SKM-1 (cell line): Measurements from ENCODE around the gene DNAH2.

Source experiments
- DNase-seq: peaks from one replicate; lab custom pipeline; 2025; ENCODE audit not compliant: unreplicated experiment; lab: John Stamatoyannopoulos, UW

DNAH2 gene

GRCh38 chr17:7838090-7839075 is 120.8 kb downstream of the DNAH2 start:
- peak; percentile 35 for DNase-seq

DNA sequence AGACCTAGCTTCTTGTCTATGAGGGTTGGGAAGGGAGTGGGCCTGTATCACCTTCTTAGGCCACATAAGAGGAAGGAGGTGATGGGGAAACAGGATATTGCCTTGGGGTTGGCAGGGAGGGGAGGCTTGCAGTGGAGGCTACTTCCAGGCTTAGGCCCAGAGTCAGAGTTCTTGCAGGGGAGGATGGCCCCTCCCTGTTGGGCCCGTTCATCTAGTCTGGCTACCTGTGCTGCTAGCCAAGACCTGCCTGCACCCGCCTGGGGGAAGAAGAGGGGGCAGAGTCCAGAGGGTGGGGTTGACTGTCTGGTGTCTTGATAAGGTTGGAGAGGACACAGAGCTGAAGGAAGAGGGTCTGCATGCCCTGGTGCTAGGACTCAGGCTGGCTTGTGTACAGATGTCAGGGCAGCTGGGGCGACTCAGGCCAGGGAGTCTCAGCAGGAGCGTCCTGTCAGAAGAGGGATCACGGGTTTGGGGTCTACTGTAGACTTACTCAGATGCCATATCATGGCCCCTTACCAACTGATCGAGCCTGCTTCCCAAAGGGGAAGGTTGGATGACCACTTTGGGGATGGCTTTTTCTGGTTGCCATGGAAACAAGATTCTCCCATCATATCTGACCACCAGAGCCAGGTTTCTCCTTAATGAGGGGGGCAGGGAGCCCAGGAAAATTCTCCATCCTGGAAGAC is 121.8 kb downstream of the DNAH2 start:
- DNase-seq: peak; percentile 39

GRCh38 chr17:7839876-7840261 is 122.3 kb downstream of the DNAH2 start:
- DNase-seq: no peak

DNA sequence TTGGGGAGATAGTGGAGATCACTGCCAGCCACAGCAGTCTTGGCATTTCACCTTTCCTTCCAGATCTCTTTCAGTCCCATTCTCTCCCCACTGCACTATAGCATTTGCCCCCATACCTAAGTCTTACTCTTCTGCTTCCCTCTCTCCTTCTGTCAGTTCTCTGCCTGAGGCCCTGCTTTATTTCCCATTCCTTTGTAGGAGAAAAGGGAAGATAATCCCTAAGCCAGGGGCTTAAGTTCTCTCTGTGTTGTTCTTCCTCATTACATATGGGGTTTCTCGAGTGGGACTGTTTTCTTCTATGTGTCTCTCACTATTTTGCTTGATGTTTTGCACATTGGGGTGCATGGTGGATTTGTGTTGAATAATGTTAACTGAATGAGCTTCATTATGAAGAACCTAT is 122.9 kb downstream of the DNAH2 start:
- no peak for DNase-seq

GRCh38 chr17:7840875-7841274 is 123.3 kb downstream of the DNAH2 start:
- DNase-seq: no peak

DNA sequence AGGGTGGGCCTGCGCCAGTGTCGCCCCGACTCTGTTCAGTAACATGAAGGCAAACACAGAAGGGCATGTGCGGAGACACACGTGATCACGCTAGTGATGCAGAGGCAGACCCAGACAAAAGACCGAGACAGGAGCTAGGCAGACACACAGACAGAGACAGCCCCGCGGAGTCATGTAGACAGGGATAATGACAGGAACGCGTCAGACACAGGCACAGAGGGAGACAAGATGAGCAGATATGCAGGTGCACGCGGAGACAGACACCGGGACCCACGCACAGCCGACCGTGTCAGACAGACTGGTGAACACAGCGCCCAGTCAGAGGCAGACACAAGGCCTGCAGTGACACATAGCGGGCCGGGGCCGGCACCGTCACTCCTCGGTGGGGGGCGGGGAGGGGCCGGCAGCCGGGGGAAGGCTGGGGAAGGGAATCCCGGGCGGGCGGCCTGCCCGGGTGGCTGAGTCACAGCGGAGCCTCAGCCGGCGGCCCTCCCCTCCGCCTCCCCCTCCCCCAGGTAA is 123.9 kb downstream of the DNAH2 start:
- DNase-seq: no peak

DNA sequence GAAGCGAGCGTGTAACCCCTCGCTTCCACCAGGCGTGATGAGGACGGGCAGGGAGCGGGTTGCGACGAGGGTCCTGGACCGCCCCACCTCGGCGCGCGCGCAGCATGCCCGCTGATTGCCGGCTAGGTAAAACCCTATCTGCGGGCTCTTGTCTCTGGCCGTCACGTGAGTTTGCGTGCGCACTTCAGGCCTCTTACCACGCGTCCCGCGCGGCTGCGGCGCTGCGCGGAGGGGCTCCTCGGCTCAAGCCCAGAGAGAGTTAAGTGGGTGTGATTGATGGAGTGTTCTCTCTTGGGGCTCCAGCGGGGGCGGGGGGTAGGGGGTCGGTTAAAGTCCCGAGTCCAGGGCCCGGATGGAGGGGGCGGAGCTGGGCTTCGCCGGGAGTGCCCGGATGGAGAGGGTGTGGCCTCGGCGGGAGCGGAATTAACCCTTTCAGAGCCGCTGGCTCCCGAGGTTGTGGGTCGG is 124.4 kb downstream of the DNAH2 start:
- DNase-seq: no peak

DNA sequence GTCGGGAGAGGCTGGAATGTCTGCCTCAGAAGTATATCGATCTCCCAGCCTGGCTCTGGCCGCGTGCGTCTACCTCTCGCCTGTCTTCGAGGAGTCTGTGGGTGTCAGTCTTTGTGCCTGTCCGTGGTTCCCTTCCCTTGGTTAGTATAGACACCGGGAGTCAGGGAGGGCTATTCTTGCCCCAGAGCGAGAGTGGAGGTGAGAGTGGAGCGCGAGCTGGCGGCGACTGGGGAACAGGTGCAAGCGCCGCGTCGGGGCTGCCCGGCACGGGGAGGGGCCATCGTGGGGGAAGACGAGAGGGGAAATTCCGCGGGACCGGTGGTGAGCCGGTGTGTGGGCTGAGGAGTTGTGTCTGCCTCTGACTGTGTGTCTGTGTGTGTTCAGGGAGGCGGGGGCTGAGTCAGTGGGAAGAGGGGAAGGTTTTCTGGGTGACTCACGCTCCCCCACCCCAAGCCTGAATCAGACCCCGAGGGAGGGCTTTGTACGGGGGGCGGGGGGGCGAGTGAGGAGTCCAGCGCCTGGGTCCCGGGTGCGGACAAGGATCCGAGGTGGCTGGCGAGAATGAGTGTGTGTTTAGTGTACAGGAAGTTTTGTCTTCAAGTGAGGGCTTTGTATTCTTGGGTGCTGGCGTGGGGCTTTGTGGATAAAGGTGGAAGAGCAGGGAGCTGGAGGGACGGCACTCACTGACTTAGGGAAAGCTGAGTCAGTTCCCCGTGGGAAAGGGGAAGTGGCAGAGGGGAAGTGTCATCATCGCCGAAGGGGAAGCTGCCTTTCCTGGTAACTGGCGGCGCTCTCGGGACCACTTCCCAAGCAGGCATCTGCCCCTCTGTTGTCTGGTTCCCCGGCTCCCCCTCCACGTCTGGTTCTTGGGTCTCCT is 125.1 kb downstream of the DNAH2 start:
- DNase-seq: peak; percentile 42

DNA sequence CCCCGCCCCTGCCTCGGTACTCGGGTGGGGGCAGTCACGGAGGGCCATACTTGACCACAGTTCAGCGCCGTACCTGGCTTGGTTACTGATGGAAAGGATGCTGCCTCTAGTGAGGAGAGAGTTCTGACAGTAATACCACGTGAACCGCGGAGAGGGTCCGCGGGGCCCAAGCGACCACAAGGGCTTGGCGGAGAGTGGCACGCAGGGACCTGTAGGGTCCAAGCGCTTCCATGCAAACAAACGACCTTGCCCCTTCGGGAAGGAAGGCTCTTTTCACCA is 125.7 kb downstream of the DNAH2 start:
- DNase-seq: no peak

DNA sequence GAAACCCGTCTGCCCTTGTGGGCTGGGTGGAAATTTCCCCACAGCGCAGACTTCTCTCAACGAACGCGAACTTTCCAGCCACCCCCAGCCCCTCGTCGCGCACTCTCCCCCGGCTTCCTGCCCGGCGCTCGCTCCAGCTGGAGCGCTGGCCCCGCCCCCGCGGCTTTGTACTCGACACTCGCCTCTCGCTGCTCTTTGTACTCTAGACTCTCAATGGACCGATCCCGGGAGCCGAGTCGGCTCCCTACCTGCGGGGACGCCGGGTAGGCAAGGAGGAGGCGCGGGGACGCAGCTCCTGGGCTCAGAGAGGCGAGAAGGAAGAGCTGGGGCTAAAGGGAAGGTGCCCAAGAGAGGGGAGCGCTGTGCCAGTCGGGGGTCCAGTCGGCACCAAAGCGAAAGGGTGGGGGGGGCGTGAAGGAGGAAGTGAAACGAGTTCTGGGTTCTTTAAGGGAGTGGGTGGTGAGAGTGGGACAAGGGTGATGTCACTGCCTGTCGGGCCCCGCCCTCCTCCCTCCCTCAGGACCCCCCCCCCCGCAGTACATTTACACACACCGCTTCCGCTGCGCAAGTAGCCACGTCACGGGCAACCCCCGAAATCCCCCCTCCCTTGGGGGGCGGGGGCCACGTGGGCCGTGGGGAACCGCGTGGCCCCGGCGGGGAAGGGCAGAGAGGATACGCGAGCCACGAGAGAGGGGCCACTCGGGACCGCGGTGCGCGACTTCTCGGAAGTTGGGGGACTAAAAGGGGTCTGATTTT is 126.2 kb downstream of the DNAH2 start:
- no peak for DNase-seq

GRCh38 chr17:7844292-7845154 is 127.0 kb downstream of the DNAH2 start:
- peak; percentile 72 for DNase-seq

DNA sequence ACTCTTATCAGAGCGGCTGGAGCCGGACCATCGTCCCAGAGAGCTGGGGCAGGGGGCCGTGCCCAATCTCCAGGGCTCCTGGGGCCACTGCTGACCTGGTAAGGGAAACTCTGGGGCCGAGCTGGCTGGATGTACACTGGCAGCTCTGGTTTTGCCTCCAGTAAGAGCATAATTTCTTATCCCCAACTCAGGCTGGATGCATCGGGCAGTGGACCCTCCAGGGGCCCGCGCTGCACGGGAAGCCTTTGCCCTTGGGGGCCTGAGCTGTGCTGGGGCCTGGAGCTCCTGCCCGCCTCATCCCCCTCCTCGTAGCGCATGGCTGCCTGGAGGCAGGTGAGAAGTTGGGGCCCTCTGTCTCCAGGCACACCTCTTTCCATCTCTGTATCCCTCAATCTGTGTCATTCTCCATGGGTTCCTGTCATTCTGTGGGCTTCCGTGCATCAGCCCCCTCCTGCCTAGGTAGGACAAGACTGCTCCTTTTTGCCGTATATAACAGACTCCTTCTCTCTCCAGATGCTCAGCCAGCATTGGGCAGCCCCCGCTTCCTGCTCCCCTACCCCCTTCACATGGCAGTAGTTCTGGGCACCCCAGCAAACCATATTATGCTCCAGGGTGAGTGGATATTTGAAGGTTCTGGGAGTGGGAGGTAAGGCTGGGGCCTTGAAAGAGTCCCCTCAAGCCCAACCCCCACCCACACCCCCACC is 128.0 kb downstream of the DNAH2 start:
- DNase-seq: no peak

DNA sequence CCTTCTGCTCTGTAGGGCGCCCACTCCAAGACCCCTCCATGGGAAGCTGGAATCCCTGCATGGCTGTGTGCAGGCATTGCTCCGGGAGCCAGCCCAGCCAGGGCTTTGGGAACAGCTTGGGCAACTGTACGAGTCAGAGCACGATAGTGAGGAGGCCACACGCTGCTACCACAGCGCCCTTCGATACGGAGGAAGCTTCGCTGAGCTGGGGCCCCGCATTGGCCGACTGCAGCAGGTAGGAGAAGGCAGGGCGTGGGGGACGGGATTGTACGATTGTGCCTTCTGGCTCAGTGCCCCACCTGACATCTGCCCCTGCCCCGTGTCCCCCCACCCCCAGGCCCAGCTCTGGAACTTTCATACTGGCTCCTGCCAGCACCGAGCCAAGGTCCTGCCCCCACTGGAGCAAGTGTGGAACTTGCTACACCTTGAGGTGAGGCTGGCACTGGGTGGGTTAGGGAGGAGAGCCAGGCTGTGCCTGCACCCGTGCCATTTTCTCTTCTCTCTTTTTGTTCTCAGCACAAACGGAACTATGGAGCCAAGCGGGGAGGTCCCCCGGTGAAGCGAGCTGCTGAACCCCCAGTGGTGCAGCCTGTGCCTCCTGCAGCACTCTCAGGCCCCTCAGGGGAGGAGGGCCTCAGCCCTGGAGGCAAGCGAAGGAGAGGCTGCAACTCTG is 128.7 kb downstream of the DNAH2 start:
- DNase-seq: no peak

DNA sequence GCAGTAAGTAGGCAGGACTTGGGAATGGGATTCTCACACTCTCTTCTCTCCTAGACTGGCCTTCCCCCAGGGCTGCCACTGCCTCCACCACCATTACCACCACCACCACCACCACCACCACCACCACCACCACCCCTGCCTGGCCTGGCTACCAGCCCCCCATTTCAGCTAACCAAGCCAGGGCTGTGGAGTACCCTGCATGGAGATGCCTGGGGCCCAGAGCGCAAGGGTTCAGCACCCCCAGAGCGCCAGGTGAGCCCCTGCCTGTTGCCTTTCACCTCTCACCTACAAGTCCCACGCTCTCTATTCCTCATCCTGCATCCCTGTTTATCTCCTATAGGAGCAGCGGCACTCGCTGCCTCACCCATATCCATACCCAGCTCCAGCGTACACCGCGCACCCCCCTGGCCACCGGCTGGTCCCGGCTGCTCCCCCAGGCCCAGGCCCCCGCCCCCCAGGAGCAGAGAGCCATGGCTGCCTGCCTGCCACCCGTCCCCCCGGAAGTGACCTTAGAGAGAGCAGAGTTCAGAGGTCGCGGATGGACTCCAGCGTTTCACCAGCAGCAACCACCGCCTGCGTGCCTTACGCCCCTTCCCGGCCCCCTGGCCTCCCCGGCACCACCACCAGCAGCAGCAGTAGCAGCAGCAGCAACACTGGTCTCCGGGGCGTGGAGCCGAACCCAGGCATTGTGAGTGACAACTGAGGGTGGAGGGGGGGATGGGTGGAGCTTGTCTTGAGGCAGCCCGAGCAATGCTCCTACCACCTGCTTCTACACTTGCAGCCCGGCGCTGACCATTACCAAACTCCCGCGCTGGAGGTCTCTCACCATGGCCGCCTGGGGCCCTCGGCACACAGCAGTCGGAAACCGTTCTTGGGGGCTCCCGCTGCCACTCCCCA is 129.5 kb downstream of the DNAH2 start:
- no peak for DNase-seq

DNA sequence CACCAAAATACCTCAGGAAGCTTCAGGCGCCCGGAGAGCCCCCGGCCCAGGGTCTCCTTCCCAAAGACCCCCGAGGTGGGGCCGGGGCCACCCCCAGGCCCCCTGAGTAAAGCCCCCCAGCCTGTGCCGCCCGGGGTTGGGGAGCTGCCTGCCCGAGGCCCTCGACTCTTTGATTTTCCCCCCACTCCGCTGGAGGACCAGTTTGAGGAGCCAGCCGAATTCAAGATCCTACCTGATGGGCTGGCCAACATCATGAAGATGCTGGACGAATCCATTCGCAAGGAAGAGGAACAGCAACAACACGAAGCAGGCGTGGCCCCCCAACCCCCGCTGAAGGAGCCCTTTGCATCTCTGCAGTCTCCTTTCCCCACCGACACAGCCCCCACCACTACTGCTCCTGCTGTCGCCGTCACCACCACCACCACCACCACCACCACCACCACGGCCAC is 130.6 kb downstream of the DNAH2 start:
- DNase-seq: no peak

- DNase-seq: no peak
These were observed 131.2 kb downstream of the DNAH2 start for GRCh38 chr17:7848739-7849129.

- no peak for DNase-seq
These were observed 131.7 kb downstream of the DNAH2 start for GRCh38 chr17:7849130-7849750.
